Amygdala (tissue), 56 donors: ENCODE results near the gene NRBF2.
"Not testable (repeated sequence)": the region's sequence is repeated elsewhere in the genome, so short reads cannot be mapped to it uniquely, and the experiment has no call there.

ENCODE experiments used
- DNase-seq, 56 donors: peaks; one replicate each; lab custom pipeline; 2025; lab: John Stamatoyannopoulos, UW

Gene NRBF2

GRCh38 chr10:63133056-63133820, at the start of gene NRBF2:
Gene NRBF2 (plus strand): TSS chr10:63133328. CDS start chr10:63133471, 143 bp downstream.
- peak; percentile 19 to 96 (median 88) for DNase-seq

DNA sequence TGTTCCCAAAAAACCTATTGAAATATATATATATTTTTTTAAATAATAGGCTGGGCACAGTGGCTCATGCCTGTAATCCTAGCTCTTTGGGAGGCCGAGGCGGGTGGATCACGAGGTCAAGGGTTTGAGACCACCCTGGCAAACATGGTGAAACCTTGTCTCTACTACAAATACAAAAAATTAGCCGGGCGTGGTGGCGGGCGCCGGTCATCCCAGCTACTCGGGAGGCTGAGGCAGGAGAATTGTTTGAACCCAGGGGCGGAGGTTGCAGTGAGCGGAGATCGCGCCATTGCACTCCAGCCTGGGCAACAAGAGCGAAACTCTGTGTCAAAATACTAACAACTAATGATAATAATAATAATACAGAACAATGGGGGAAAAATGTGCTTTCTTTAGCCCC, 49.7 kb upstream of the NRBF2 start:
- not testable (repeated sequence) for DNase-seq

DNA sequence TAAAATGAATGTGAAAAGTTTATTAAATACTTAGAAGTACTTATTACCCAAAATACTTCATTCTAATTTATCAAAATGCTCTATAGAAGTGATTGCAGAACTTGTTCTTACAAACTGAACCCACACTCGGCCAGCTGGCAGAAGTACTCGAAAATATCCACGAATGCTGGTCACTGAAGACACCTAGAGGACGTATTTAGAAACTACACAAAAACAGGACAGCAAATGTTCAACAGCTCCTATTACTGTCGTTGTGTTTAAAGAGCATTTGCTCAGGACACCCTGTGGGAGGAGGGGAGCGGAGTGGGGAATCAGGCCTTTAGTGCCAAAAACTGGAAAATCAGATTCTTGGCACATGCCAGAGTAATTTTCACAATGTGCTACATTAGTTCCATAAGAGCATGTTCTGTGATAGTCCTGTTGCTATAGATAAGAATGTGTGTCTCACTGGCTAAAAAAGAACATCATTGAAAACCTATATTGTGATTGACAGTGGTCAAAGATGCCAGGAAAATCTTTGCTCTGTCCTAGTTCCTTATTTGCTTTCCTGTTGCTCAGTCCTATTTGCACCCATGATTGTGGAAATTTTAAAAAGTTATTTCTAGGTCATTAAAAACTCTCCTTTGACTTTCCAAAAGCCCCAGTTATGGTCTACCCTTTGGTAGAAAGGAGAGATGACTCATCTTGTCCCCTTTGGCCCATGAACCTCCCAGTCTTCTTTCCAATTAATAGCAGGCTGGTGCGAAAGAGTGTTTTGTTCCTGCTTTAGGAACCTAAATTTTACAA, 49.0 kb upstream of the NRBF2 start:
- peak in 42 of 56 donors; percentile 1 to 73 (median 16) for DNase-seq

DNA sequence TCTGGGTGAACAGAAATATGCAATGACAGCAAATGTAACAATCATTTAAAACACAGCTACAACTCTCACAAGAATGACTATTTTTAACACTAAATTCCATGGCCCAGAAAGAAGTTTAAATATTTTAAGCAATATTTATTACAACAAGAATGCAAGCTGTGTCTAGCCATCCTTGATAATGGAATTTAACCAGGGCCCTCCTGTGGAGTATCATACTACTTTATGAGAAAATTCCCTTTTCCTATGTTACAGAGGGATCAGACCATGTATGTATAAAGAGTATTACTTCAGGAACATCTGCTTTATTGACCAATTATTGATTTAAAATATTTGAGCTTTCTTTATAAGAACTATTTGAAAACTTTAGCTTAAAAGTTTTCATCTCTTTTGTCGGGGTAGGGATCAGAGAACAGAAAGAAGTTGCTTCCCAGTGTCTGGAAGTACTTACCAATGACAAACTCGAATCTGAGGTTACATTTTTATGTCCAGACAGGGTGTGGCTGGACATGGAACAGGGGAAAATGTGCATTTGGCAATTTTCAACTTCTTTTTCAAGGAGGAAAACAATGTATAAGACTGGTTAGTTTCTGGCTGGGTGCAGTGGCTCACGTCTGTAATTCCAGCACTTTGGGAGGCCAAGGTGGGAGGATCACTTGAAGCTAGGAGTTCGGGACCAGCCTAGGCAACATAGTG, 48.3 kb upstream of the NRBF2 start:
- no peak for DNase-seq

DNA sequence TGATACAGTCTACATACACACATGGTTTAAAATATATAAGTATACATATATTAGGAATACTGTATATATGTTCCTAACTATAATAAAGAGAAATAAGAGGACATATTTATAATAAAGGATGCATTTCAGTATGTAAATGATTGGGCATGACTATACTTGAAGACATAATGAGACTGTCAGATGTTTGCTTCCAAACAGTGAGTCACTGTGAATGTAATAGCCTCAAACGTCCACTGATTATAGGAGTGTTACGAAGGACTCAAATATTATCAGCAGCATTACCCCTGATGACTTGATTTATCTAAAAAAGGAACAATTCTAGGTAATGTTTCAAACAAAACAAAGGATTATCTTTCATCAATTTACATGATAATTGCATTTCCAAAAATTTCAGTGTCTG, 39.9 kb upstream of the NRBF2 start:
- no peak for DNase-seq

GRCh38 chr10:63094405-63094804, 38.7 kb upstream of the NRBF2 start:
- no peak for DNase-seq

DNA sequence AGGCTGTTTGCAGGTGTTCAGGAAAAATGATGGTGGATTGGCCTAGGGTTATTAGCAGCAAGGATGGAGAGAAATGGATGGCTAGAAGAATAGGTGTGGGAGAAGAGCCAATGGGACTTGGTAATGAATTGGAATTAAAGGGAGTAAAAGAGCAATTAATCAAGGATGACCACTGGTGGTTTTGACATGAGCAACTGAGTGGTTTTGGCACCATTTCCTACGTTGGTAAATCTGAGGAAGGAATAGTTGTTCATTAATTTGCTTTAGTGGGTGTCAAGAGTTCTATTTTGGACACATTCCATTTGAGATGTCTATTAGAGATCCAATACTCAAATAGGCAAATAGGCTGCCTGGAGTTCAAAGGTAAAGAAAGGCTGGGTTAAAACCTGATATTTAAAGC, 38.2 kb upstream of the NRBF2 start:
- DNase-seq, result no peak

DNA sequence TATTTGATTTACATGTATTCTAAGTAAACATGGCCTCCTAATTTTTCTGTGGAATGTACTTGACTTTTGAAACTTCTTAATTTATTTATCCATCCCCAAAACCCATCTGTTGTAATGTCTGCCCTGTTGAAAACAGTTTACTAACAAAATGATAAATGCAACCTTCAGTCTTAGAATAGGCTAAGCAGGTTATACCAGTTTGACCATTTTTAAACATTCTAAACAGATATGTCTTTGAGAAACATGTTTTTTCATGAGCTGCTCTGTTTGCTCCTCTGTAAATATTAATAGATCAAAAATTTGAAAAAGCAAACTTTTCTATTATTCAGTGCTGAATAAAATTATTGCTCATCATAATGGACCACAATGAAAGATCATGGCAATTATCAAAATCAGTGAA, 33.4 kb upstream of the NRBF2 start:
- DNase-seq, result no peak

- DNase-seq, result not testable (repeated sequence)
Measured at GRCh38 chr10:63101091-63101490, 32.0 kb upstream of the NRBF2 start.

- not testable (repeated sequence) for DNase-seq
Measured at GRCh38 chr10:63102279-63102883, 30.7 kb upstream of the NRBF2 start.

DNA sequence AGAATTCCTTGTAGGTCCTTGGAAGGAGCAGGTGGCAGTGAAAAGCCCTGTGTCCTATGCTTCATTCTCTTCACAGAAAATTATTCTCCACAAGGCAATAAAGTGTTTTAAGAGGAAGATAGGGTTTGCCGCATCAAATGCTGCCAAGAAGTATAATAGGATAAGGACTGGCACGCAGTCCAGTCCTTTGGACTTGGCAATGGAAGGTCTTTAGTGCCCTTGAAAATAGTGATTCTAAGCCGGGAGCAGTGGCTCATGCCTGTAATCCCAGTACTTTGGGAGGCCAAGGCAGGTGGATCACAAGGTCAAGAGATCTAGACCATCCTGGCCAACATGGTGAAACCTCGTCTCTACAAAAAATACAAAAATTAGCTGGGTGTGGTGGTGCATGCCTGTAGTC, 29.9 kb upstream of the NRBF2 start:
- DNase-seq, result not testable (repeated sequence)

DNA sequence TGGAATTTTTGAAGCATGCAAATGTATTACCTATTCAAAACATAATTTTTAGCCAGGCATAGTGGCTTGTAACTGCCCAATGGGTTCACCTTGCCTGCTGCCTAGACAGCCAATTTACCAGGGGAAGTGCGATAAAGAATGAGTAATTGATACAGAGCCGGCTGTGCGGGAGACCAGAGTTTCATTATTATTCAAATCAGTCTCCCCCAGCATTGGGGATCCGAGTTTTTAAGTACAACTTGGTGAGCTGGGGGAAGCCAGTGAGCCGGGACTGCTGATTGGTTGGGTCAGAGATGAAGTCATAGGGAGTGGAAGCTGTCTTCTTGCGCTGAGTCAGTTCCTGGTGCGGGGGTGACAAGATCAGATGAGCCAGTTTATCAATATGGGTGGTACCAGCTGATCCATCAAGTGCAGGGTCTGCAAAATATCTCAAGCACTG, 29.1 kb upstream of the NRBF2 start:
- DNase-seq, result no peak

DNA sequence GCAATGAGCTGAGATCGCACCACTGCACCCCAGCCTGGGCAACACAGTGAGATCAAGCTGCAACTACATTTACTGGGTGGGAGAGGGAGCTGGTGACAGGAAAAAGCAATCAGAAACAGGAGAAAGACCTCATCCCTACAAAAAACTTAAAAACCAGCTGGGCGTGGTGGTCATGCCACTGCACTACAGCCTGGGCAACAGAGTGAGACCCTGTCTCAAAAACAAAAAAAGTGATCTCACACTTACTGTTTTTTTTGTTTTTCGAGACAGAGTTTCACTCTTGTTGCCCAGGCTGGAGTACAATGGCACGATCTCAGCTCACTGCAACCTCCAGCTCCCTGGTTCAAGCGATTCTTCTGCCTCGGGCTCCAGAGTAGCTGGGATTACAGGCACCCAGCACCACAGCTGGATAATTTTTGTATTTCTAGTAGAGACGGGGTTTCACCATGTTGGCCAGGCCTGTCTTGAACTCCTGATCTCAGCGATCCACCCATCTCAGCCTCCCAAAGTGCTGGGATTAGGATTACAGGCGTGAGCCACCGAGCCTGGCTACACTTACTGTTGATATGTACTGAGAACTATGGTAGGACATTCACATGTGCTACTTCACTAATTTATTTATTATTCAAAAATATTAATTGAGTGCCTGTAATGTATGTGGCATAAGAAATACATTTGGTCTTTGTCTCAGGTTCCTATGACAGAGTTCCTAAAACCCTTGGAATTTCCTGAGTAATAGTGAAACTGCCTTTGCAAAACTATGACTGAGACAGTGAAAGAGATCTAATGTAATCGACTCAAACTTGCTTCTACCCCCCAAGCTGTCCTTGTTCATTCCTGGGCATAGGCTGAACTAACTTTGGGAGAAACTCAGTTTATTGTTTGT, 27.7 kb upstream of the NRBF2 start:
- no peak for DNase-seq

- DNase-seq, result peak in 13 of 56 donors; percentile 2 to 42 (median 12)
Measured at GRCh38 chr10:63106111-63106755, 26.9 kb upstream of the NRBF2 start.

DNA sequence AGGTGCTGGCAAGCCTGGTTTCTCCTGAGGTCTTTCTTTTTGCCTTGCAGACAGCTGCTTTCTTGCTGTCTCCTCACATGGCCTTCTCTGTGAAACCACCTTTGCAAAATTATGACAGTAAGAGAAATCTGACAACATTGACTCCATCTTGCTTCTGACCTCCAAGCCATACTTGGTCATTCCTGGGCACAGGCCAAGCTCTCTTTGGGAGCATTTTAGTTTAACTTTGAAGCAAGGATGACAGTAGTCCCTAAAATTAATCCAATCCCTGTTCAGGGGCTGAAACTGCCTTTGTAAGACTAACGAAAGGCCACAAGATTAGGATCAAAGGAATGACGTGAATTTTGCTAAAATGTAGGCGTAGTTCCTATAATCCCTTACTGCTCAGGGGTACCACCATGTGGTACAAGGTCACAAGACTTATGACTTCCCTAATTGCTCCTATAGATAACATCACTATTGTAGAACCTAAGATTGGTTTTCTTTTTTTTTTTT, 25.1 kb upstream of the NRBF2 start:
- DNase-seq, result no peak

DNA sequence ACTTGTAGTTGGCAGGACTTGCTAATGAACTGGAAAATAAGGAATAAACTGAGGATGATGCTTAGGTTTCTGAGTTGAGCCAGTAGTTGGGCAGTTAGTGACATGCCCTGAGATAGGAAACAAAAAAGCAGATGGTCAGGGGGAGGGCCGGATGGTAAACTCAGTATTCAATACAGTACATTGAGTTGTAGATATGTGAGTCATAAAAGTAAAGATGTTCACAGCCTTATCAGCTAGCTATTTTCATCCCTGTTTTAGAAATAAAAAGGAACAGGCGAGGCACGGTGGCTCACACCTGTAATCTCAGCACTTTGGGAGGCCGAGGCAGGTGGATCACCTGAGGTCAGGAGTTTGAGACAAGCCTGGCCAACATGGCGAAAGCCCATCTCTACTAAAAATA, 22.2 kb upstream of the NRBF2 start:
- peak in 1 of 56 donors; percentile 18 for DNase-seq

DNA sequence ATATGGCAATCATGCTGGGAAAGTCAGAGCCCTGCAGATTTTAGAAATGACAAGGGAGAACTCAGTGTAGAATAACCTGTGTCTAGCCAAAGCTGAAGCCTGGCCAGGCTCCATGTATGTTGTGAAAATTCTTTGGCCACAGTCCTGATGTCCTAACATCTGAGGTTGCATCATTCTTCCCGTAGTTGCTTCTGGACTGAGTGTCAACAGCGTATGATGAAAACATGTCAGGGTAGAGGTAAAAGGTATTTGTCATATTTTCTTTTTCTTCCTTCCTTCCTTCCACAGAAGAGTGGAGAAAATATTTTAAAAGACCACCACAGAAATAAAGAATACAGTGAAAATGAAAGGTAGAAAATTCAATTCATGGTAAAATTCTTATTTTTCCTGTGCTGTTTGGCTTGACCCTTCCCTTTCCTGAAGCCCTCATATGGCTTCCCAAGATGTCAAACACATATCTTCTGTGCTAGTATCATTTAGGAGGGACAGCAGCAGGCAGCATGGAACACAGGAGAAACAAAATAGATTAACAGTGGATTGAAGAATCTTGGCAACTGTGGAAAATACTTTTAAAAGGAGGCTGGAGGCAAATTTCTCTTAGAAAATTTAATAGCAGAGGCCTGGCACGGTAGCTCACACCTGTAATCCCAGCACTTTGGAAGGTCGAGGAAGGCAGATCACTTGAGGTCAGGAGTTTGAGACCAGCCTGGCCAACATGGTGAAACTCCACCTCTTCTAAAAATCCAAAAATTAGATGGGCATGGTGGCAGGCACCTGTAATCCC, 18.9 kb upstream of the NRBF2 start:
- DNase-seq, result peak in 1 of 56 donors; percentile 3

- peak in 51 of 56 donors; percentile 4 to 84 (median 49) for DNase-seq
Measured at GRCh38 chr10:63115732-63116383, 17.3 kb upstream of the NRBF2 start.
